Dedifferentiated amniotic fluid mesenchymal stem cell (primary cell): Measurements from ENCODE around the gene EXOSC7.
"Not testable (repeated sequence)": the region's sequence is repeated elsewhere in the genome, so short reads cannot be mapped to it uniquely, and the experiment has no call there.

Experiments used
- DNase-seq: peaks from one replicate; pipeline ENCODE4 v3.0.0-alpha.2; 2016; ENCODE audit errors: extremely low spot score

EXOSC7 gene

DNA sequence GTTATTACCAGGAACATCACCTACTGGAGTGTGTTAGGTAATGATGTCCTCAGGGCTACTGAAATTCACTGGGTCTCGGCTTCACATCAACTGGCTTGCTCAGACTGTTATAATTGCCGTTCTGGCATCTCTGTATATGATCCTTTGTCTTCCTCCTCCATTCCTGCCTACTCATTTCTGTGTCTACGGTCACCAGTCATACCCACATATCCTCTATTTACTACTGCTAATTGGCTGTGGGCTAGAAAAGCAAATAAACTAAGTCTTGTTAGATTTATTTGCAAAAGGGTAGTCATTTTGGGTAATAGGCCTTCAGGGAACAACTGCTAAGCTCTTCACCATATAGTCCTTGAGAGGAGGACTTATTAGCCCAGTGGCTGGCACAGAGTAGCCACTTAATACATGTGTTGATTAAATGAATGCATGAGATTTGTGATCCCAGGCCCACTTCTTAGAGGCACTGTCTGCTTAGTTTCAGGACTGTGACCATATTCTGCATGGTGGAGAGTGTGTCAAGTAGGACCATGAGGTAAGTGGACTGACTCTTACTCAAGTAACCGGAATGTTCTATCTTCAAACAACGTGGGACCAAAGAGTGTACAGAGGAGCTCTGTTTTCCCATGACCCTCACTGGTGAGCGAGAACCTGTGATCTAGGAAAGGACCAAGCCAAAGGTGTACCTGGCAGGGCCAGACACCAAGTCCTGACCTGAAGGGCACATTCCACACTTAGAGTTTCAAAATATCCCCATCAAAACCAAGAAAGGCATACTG lies 13.2 kb upstream of the EXOSC7 start:
- DNase-seq = no peak

DNA sequence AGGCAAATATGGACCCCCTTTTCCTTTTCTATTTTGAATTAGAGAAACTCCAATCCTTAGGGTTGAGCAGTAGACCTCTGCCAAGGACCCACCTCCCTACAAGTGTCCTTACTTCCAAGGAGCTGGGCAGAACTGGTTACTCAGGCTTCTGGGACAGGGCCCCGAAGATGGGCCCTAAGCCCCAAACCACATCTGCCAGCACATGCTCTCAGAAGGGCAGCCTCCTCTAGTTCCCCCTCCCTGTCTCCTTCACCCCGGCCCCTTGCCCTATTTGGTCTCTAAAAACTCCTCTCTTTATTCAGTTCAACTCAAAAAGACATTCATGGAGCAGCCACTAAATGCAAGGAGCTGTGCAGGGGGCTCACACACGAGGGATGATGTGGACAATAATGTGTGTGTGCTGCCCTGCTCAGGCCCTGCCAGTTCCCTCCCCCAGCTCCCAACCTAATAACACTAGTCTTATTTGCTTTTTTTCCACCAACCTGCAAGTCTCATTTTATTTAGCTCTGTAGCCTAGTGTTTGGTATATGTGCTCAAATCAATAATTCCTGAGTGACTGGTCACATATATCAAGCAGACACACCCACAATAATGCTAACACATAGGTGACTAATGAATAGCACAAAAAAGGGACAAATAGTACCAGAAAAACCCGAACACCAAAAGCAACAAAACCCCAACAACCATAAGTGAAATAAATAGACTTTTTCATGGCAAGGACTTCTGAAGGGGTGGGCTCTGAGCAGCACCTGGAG lies 12.3 kb upstream of the EXOSC7 start:
- DNase-seq = no peak

DNA sequence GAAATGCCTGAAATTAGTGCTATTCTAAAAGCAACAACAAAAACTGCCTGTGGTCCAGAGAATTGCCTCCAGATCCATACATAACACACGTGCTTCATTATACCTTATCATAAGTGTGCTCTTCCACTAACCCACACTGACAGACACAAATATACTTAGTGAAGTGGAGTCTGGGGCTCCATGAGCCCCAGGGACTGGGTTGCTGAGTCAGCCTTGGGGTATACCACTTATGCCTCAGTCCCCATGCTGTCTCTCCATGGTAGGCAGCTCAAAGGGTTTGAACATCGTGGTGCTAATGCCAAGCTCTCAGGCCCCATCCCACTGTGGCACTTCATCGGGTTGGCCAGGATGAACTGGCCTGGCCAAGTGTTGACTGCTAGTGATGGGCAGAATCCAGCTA lies 10.9 kb upstream of the EXOSC7 start:
- DNase-seq = no peak

DNA sequence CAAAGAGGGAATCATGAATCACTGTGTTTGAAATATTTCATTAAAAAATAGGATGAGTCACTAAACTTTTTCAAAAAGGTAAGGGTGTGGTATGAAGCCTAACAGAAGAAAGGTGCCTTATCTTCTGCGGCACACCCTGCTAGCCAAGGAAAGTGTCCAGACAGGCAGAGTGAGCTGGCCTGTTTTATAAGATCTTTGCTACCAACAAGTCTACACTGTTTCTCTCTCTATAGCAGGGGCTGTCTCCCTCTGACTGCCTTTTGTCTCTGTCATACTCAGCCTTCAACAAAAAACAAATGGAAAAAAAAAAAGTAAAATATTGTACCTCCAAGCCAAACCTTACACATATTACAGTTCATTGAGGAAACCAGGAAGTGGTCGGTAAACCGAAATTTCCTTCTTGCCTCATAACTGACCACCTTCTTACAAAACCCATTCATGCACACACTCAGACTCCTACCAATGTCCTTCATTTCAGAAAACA lies 9.2 kb upstream of the EXOSC7 start:
- DNase-seq = no peak

DNA sequence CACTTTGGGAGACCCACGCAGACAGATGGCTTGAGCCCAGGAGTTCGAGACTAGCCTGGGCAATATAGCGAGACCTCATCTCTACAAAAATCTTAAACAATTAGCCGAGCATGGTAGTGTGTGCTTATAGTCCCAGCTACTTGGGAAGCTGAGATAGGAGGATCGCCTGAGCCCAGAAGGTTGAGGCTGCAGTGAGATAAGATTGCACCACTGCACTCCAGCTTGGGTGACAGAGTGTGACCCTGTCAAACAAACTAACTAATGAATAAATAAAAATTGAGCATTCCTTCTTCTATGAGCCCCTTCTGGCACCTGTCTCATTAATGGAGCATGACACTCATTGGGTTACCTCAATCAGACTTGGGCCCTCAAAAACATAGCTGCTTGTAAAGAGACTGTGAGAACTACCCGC lies 7.6 kb upstream of the EXOSC7 start:
- no peak for DNase-seq

DNA sequence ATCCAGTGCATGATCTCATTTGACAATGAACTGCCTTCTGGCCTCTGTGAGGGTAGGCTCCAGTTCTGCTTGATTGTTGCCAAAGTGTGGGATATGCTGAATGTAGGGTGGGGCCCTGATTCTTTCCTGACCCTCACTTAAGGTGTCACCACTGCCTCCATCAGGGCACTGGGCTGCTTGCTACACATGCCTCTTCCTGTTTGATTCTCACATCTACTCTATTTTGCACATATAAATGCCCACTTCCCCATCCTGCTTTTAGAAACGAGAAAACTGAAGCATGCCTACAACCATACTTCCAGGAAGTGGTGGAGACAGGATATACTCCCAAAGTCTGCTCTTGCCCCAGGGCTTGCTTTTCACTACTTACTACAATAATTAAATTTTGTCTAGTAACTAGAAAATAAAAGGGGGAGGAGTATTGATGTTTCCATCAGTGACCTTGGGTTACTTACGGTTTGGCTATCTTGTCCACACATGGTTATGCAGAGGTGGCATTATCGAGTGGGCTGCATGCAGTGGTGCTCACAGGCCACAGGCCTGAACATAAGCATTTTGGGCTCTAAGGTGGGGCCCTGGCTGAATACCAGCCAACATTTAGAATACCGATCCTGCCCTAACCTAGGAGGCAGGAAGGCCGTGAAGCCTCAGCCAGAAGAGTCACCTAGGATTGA lies 6.8 kb upstream of the EXOSC7 start:
- DNase-seq = no peak

DNA sequence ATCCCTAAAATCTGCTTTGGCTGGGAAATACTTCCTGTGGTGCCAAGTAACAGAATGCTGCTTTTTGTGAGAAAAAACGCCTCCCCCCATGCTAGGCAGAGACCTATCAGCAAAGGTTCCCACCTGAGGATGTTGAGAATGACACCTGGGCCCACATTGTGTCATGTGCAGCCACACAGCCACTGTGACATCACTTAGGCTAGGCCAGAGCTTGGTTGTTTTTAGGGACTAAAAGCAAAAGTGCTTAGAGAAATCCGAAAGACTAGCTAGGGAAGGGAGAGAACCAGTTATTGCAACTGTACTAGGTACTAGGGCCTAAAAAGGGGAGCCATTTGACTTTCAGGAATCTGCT lies 6.2 kb upstream of the EXOSC7 start:
- DNase-seq = no peak

DNA sequence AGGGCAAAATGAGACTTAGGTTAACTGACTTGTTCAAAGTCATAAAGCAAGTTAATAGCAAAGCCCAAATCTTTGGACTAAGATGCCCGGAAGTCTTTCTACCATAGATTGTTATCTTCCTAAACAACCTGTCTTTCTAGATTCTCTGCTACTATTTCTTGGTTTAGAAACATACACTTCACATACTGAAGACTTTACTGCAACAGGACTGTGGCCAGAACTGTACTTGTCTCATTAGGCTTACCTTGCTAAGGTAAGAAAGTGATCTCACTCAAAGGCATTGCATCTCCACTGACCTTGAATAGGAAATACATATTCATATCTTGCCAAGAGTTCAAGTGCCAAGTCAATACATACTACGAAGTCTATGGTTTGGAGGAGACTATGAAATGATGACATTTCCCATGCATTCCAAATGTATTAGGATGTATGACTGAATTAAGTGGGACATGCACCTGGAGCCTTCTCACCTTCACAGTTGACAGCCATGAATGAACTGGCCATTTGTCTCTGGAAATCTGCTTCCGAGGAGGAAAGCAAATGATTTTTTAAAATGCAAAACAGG lies 5.0 kb upstream of the EXOSC7 start:
- no peak for DNase-seq

DNA sequence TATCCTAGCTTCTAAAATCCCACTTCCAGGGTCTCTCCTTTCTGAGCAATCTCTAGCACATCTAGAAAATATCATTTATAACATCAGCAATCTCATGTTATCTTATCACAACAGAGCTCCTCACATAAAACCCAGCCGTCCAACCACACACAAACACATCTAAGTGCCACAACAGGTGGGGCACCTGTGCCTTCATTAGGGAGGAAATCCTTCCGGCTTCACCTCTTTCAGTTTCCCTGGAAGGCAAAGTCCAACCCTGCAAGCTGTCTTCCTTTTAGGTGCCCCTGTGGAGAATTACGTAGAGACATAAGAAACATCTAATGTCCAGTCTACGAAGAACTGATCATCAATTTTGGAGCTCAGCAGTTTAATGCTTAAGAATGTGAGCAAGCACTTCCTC lies 1.6 kb upstream of the EXOSC7 start:
- DNase-seq = no peak

DNA sequence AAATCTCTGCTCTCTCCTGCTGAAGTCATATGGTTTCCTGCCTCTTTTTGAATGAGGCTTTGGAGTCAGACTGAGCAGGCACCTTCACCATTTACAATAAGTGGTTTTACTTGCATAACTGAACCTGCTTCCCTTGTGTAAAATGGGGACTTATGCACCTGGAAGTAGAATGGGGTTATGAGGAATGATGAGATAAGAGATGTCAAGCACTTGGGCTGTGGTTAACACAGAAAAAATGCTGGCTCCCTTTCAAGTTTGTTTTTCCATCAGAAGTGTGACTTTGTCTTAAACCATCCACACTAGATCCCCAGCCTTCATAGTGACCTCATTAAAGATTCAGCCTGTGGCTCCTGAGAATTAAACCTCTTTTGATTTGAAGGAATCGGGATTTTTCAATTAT lies 5.2 kb downstream of the EXOSC7 start:
- DNase-seq = no peak

DNA sequence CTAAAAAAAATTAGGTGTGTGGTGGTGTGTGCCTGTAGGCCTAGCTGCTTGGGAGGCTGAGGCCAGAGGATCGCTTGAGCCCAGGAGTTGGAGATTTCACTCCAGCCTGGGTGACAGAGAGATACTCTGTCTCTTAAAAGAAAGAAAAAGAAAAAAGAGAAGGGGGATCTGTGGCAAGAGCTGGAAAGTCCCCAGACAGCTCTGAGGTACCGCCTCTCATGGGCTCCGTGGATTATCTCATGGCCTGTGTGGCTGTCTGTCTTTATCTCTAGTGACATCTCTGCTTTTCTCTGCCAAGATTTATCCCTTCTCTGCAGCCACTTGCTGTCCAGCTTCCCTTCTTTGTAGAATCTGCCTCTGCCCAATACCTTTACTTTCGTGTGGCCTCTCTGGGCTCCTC lies 5.7 kb downstream of the EXOSC7 start:
- no peak for DNase-seq

DNA sequence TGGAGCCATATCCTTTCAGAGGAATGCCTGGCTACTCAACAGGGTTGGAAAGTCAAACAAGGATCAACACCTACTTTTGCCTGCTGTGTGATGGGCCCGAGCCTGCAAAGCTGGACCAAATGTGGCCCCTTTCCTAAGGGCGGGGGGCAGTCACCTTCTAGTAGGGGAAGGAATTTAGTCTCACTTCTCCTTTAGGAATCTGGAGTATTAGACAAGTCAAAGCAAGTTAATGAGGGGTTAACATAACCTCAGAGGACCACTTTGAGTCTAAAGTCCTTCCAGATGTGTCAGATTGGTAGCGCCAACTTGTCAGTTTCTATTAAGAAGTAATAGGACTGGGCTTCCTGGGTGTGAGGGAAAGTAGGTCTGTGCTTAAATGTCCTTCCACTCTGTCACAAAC lies 6.8 kb downstream of the EXOSC7 start:
- DNase-seq = no peak

DNA sequence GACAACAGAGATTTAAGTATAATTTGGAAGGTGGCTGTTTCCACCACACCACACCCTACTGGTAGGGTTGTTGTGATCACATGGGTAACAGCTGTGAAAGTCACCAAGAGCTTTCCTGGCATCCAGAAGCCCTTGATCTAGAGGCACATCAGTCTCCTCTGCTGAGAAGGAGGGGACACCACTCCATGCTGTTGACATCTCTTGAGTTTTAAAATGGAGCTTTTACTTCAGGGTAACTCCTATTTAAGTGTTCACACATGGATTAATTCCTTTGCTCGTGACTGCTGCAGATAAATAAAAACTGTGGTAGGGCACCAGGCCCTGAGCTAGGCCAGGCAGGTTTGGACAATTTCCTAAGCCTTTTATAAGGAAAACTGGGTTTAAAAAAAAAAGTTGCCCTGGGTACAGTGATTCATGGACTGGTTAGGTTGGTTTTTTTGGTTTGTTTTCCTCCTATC lies 7.5 kb downstream of the EXOSC7 start:
- DNase-seq = no peak

DNA sequence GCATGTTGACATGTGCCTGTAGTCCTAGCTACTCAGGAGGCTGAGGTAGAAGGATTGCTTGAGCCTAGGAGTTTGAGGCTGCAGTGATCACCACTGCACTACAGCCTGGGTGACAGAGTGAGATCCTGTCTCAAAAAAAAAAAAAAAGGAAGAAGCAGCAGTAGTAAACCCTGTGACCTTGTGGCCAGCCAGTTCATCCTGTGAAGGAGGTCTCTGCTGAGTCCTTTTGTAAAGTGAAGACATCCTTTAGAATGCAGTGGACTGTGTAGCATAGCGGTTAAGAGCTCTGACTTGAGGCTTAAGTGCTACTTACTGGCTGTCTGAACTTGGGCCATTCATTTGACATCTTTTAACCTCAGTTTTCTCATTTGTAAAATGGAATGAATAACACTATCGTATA lies 8.3 kb downstream of the EXOSC7 start:
- DNase-seq = no peak

DNA sequence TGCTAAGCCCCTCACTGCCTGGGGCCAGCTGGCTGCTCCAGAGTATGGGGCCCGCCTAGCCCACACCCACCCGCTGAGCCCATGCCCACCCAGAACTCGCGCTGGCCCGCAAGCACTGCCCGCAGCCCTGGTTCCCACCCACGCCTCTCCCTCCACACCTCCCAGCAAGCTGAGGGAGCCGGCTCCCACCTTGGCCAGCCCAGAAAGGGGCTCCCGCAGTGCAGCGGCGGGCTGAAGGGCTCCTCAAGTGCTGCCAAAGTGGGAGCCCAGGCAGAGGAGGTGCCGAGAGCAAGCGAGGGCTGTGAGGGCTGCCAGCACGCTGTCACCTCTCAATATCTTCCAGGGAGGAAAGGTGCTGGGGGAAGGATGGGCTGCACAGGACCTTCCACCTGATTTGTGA lies 10.3 kb downstream of the EXOSC7 start:
- DNase-seq = not testable (repeated sequence)

DNA sequence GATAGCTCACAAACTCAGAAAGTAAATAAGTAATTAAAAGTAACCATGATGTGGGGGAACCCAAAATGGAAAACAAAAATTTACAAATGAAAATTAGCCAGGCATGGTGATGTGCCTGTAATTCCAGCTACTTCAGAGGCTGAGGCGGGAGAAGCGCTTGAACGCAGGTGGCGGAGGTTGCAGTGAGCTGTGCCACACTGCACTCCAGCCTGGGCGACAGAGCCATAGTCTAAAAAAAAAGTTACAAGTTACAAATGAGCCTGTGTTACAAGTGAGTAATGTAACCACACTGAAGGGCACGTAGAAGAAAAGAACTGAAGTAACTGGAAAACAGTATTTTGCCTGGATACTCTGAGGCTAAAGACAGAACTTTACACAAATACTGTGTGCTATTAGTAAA lies 11.3 kb downstream of the EXOSC7 start:
- DNase-seq = no peak

DNA sequence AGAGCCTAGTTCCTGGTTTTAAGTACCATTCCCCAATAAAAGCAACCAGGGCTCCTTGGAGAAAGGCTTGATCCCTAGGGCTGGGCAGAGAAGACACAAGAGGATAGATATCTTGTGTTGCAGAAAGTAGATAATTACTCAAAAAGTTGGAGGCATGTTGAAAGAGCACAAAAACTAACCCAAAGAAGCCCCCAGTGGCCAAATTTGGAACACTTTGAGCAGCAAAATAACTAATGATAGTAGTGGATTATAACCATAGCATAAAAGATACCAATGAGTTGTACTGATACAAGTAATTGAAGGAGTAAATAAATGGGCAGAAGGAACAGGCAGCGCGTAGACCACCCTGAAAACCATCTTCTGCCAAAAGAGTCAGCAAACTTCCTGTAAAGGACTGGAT lies 12.0 kb downstream of the EXOSC7 start:
- DNase-seq = no peak

DNA sequence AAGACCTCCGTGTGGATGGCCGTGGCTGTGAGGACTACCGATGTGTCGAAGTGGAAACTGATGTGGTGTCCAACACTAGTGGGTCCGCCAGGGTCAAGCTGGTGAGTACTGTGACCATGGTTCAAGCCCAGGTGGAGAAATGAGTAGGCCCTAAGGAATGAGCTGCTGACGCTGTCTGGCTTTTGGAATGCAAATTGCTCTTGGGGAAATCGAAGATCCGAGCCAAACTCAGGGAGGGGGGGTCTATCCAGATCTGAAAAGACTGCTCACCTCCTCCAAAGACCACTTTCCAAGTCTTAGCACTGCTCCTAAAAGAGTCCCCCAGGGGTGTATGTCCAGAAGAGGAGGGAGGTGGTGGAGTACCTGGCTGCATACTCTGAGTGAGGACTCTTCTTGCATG lies 13.1 kb downstream of the EXOSC7 start:
- DNase-seq = no peak

DNA sequence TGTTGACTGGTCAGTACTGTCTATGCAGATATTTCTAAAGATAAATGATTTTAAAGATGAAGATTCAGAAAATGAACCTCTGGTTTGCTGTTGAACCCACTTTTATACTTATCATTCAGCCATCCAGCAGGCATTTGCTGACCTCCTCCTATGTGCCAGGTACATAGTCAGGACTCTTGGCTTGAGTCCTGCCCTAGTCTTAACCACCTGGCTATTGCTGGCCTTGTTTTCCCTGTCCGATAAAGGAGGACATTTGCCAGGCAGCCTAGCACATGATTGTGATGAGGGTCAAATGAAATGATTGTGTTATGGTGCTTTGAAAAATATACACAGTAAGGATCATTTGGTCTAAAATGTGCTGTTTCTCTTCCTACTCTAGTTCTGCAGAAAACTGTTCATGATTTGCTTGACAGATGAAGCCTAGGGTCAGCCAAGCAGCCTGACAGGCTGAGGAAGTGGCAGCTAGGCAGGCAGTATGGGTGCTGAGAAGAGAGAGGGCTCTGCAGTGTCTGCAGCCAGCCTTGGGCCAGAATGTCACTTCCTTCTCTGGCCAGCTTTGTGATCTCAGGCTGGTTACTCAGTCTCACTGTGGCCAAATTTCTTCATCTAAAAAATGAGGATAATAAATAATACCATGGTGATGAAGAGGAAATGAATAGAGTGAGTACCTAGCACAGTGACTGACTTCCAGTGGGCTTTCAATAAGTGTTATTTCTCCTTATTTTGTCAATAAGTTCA lies 13.8 kb downstream of the EXOSC7 start:
- no peak for DNase-seq

DNA sequence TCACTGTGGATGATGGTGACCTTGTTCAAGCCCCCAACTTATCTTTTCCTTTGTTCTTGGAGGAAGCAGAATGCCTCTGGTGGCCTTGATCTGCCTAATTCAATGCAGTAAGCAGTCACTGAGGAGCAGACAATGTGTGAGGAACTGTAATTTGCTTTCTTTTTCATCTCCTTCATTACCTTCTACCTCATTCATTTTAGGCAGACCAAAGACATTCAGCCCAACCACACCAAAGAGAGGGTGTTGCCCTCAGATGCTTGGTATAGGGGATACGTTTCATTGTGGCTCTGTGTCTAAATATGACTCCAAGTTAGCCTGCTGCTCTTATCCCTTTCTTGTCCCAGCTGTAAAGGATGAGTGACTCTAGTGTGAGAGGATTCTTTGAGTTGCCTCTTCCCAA lies 15.3 kb downstream of the EXOSC7 start:
- DNase-seq = no peak

DNA sequence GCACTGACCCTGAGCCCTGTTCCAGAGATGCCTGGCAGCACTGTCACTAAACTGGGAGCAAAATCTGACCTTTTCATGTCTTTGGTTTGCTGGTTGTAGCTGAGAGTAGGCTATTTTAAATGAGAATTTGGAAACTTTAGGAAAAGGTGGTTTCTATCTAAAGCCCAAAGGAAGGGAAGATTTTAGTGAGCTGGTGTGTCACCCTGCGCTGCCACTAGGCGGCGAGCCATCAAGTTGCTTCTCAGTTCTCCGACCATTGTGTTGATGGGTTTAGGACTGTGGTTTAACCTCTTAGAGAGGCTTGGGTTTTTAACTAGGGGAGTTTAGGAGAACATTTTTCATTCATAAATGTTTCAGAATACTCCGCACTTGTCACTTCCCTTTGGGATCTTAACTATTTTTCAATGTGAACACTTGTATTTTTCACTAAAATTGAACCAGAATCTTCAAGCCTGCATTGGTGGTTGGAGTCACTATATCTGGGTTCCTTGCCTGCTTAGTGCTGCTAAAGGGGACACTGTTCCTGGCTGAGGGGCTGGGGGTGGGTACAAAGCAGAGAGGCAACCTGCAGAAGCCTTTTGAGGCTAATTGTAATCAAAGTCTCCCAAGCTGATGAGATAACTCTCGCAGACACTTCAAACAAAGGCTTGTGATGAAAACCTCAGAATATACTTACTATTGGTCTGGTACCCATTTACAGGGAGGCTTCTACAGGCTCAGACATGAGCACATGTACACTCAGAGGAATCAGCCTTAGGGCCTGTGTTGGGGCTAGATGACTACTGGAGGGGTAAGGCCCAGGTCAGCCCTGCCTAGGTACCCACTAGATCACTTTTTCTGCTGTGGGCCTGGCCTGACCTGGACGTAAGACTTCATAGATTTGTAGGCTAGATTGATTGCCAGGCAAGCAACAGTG lies 16.8 kb downstream of the EXOSC7 start:
- DNase-seq = no peak
